Naive thymus-derived CD4-positive, alpha-beta T cell (primary cell): ENCODE measurements around the gene PFKP. TPM values are rescaled to one million over a fixed set of nuclear protein-coding genes. Genes with fewer than 3 reads are reported as not detected.
A peak's percentile ranks its signal among the peaks of the same experiment; 100 is the strongest.
"Not testable (repeated sequence)": the region's sequence is repeated elsewhere in the genome, so short reads cannot be mapped to it uniquely, and the experiment has no call there.

Experiments
- ATAC-seq: fragments of 150-1000 bp; cut with Tn5 transposase; 2 replicates; pipeline ENCODE4 v1.10.0; 2021; ENCODE audit warnings: mild to moderate bottlenecking, moderate library complexity
- CTCF ChIA-PET: fragments of 350-600 bp; sonication (Branson Sonifier 250); formaldehyde crosslinking; loops from one replicate; lab custom pipeline; 2021; ENCODE audit warnings: antibody characterized with exemption; lab: Charles Lee
- POLR2A ChIA-PET: fragments of 350-600 bp; sonication (Branson Sonifier 250); formaldehyde crosslinking; loops from one replicate; lab custom pipeline; 2021; ENCODE audit warnings: antibody characterized with exemption, inconsistent platforms; lab: Charles Lee
- DNase-seq, 9 donors: peaks; one replicate each; pipeline versions ENCODE4 v3.0.0 to v3.0.0-alpha.2; 2020 to 2022; ENCODE audit warnings: mixed read lengths in 1 of 9
- H3K27ac ChIP-seq: one replicate; pipeline ENCODE4 v1.7.0; 2013; ENCODE audit warnings: mild to moderate bottlenecking, low read depth, low read length, moderate library complexity
- H3K27me3 ChIP-seq, 2 donors: one replicate each; pipeline ENCODE4 v1.7.0; 2013; ENCODE audit warnings: low read length in 2 of 2, mild to moderate bottlenecking in 2 of 2, moderate library complexity in 2 of 2; ENCODE audit not compliant: control insufficient read depth in 2 of 2, insufficient read depth in 2 of 2
- H3K36me3 ChIP-seq, 3 experiments: 1 replicate in 2 of 3; 2 replicates in 1 of 3; pipeline ENCODE4 v1.7.0; 2013; ENCODE audit warnings: low read length in 3 of 3, mild to moderate bottlenecking in 3 of 3, moderate library complexity in 1 of 3; ENCODE audit not compliant: insufficient read depth in 3 of 3, control insufficient read depth in 2 of 3
- H3K4me1 ChIP-seq, 2 donors: one replicate each; pipeline ENCODE4 v1.7.0; 2013; ENCODE audit warnings: low read length in 2 of 2, mild to moderate bottlenecking in 2 of 2, moderate library complexity in 1 of 2; ENCODE audit not compliant: control insufficient read depth in 2 of 2, insufficient read depth in 2 of 2
- H3K4me3 ChIP-seq: 2 replicates; pipeline ENCODE4 v1.7.0; 2013; ENCODE audit warnings: mild to moderate bottlenecking, low read length
- H3K9me3 ChIP-seq, 3 experiments: 1 replicate in 2 of 3; 2 replicates in 1 of 3; pipeline ENCODE4 v1.7.0; 2013; ENCODE audit warnings: low read length in 3 of 3; ENCODE audit not compliant: control insufficient read depth in 2 of 3
- H3K27ac Mint-ChIP-seq, 9 donors: one replicate each; pipeline ENCODE4 v1.8.0; 2020 to 2022; ENCODE audit warnings: mixed read lengths in 9 of 9, mild to moderate bottlenecking in 8 of 9, moderate library complexity in 5 of 9, inconsistent platforms in 2 of 9
- H3K27me3 Mint-ChIP-seq, 5 donors: one replicate each; pipeline ENCODE4 v1.8.0; 2021 to 2022; ENCODE audit warnings: mixed read lengths in 5 of 5, mild to moderate bottlenecking in 1 of 5
- H3K36me3 Mint-ChIP-seq, 5 donors: one replicate each; pipeline ENCODE4 v1.8.0; 2020 to 2022; ENCODE audit warnings: mixed read lengths in 5 of 5, mild to moderate bottlenecking in 3 of 5, inconsistent platforms in 1 of 5
- H3K4me1 Mint-ChIP-seq, 7 donors: one replicate each; pipeline ENCODE4 v1.8.0; 2020 to 2022; ENCODE audit warnings: mixed read lengths in 7 of 7, mild to moderate bottlenecking in 3 of 7, inconsistent platforms in 1 of 7
- H3K4me3 Mint-ChIP-seq, 10 donors: one replicate each; pipeline ENCODE4 v1.8.0; 2020 to 2022; ENCODE audit warnings: mild to moderate bottlenecking in 10 of 10, mixed read lengths in 10 of 10, moderate library complexity in 6 of 10, inconsistent platforms in 2 of 10
- H3K9me3 Mint-ChIP-seq, 11 donors: one replicate each; pipeline ENCODE4 v1.8.0; 2020 to 2022; ENCODE audit warnings: mixed read lengths in 11 of 11, mild to moderate bottlenecking in 4 of 11, inconsistent platforms in 1 of 11, moderate library complexity in 1 of 11
- intact Hi-C, 2 donors: fragments of 100-400 bp; cut with micrococcal nuclease; formaldehyde crosslinking; loops; one replicate each; pipeline ENCODE4 v1.15.1; 2023
- polyA plus RNA-seq, 2 donors: library from polyadenylated mRNA; unstranded; fragments of 300-500 nt; fragmentation: Illumina TruSeq; gene quantifications; one replicate each; pipeline ENCODE4 v1.2.3, GENCODE V29; 2021
- total RNA-seq, 6 experiments: library from RNA in 5 of 6; stranded (reverse) in 5 of 6; gene quantifications; 1 replicate in 5 of 6; 2 replicates in 1 of 6; pipeline ENCODE4 v1.2.3 and lab custom pipeline; 2021 to 2026

The PFKP gene
- total and polyA plus RNA-seq, 7 experiments from 2014 or later, result 23.8 to 219 (median 44.9) TPM

GRCh38 chr10:3061323-3061898 lies 5.9 kb upstream of the PFKP start:
- H3K27ac Mint-ChIP-seq, H3K9me3 Mint-ChIP-seq, H3K36me3 Mint-ChIP-seq, H3K27me3 ChIP-seq, H3K4me3 Mint-ChIP-seq, intact Hi-C loops, POLR2A ChIA-PET, ATAC-seq, H3K4me1 Mint-ChIP-seq, H3K9me3 ChIP-seq, CTCF ChIA-PET, H3K4me1 ChIP-seq, DNase-seq, H3K36me3 ChIP-seq, H3K4me3 ChIP-seq, H3K27ac ChIP-seq: not testable (repeated sequence)
- H3K27me3 Mint-ChIP-seq, result peaks cover 0 to 31% (median 0%) of the 10 kb centered on the region in 5 donors

GRCh38 chr10:3062502-3063186 lies 4.7 kb upstream of the PFKP start:
- Mint-ChIP-seq H3K4me1 (peaks cover 0 to 3% (median 0%) of the 10 kb centered on the region in 7 donors), H3K27ac (no peak overlapping the region), H3K27me3 (peaks cover 0 to 23% (median 0%) of the 10 kb centered on the region in 5 donors), H3K9me3 (no peaks in the 10 kb centered on the region), H3K4me3 (no peak overlapping the region), H3K36me3 (no peaks in the 10 kb centered on the region)
- no peaks in the 10 kb centered on the region for H3K4me1 ChIP-seq
- no peaks in the 10 kb centered on the region for H3K9me3 ChIP-seq
- peaks cover 0 to 3% (median 0%) of the 10 kb centered on the region in 3 experiments for H3K36me3 ChIP-seq
- H3K4me3 ChIP-seq, result no peak overlapping the region
- H3K27me3 ChIP-seq, result no peaks in the 10 kb centered on the region
- intact Hi-C loops, result no loop called here
- DNase-seq (no peak), ATAC-seq (no peak)
- H3K27ac ChIP-seq, result no peak overlapping the region
- POLR2A ChIA-PET, result no interaction called here
- CTCF ChIA-PET, result no interaction called here

- ChIA-PET POLR2A (no interaction called here), CTCF (interaction anchor here (0.5 kb wide), 1 partner anchor 1040 kb away, joined by 3 read pairs; no protein-coding TSS in a partner anchor)
- Histone ChIP-seq H3K9me3 (no peaks in the 10 kb centered on the region), H3K4me1 (peaks cover 4% of the 10 kb centered on the region in 2 donors), H3K4me3 (no peak overlapping the region), H3K27ac (no peak overlapping the region), H3K27me3 (no peaks in the 10 kb centered on the region), H3K36me3 (peaks cover 0 to 14% (median 0%) of the 10 kb centered on the region in 3 experiments)
- no peak for DNase-seq
- intact Hi-C loops, result no loop called here
- Mint-ChIP-seq H3K4me3 (peak overlapping the region in 1 of 10 donors; percentile 9), H3K4me1 (peaks cover 3 to 9% (median 4%) of the 10 kb centered on the region in 7 donors), H3K27me3 (peaks cover 0 to 20% (median 0%) of the 10 kb centered on the region in 5 donors), H3K36me3 (peaks cover 0 to 7% (median 0%) of the 10 kb centered on the region in 5 donors), H3K27ac (no peak overlapping the region), H3K9me3 (no peaks in the 10 kb centered on the region)
- ATAC-seq, result no peak
These were observed 2.9 kb upstream of the PFKP start for GRCh38 chr10:3064423-3064822.

GRCh38 chr10:3065622-3066021 lies 1.7 kb upstream of the PFKP start:
- CTCF ChIA-PET, result no interaction called here
- ATAC-seq (no peak), DNase-seq (no peak)
- Histone ChIP-seq H3K36me3 (peaks cover 0 to 14% (median 0%) of the 10 kb centered on the region in 3 experiments), H3K27ac (no peak overlapping the region), H3K9me3 (no peaks in the 10 kb centered on the region), H3K4me1 (peaks cover 8% of the 10 kb centered on the region in 2 donors), H3K27me3 (no peaks in the 10 kb centered on the region), H3K4me3 (no peak overlapping the region)
- Mint-ChIP-seq H3K9me3 (no peaks in the 10 kb centered on the region), H3K4me1 (peaks cover 14 to 20% (median 15%) of the 10 kb centered on the region in 7 donors), H3K27ac (peak overlapping the region in 2 of 9 donors; percentile 4 to 70), H3K4me3 (peak overlapping the region; percentile 31 to 98 (median 76)), H3K36me3 (peaks cover 0 to 18% (median 0%) of the 10 kb centered on the region in 5 donors), H3K27me3 (peaks cover 0 to 16% (median 0%) of the 10 kb centered on the region in 5 donors)
- POLR2A ChIA-PET, result no interaction called here
- intact Hi-C loops, result no loop called here

- Histone ChIP-seq H3K4me1 (peaks cover 8% of the 10 kb centered on the region in 2 donors), H3K4me3 (peak overlapping the region; percentile 33), H3K27me3 (no peaks in the 10 kb centered on the region), H3K9me3 (no peaks in the 10 kb centered on the region), H3K36me3 (peaks cover 0 to 14% (median 0%) of the 10 kb centered on the region in 3 experiments), H3K27ac (no peak overlapping the region)
- POLR2A ChIA-PET, result no interaction called here
- peaks cover 18 to 24% (median 19%) of the 10 kb centered on the region in 7 donors for H3K4me1 Mint-ChIP-seq
- no peaks in the 10 kb centered on the region for H3K9me3 Mint-ChIP-seq
- H3K36me3 Mint-ChIP-seq, result peaks cover 0 to 25% (median 4%) of the 10 kb centered on the region in 5 donors
- H3K4me3 Mint-ChIP-seq, result peak overlapping the region; percentile 71 to 98 (median 83)
- intact Hi-C loops, result no loop called here
- CTCF ChIA-PET, result no interaction called here
- H3K27me3 Mint-ChIP-seq, result peaks cover 0 to 16% (median 0%) of the 10 kb centered on the region in 5 donors
- DNase-seq (no peak), ATAC-seq (no peak)
- no peak overlapping the region for H3K27ac Mint-ChIP-seq
These were observed 831 bp upstream of the PFKP start for GRCh38 chr10:3066317-3067117.

- peak in 3 of 9 donors; percentile 15 to 50 (median 18) for DNase-seq
- Mint-ChIP-seq H3K9me3 (no peaks in the 10 kb centered on the region), H3K4me3 (peak overlapping the region; percentile 80 to 98 (median 89)), H3K4me1 (peaks cover 23 to 36% (median 31%) of the 10 kb centered on the region in 7 donors), H3K27me3 (peaks cover 0 to 16% (median 0%) of the 10 kb centered on the region in 5 donors), H3K27ac (peak overlapping the region; percentile 21 to 90 (median 48)), H3K36me3 (peaks cover 0 to 28% (median 4%) of the 10 kb centered on the region in 5 donors)
- intact Hi-C loops, result loop anchor here (1.0 to 2.0 kb wide), 3 partner anchors 27 to 105 kb away; partner anchors contain the start of gene PITRM1 (in 1 of the 2)
- Histone ChIP-seq H3K27me3 (no peaks in the 10 kb centered on the region), H3K27ac (peak overlapping the region; percentile 70), H3K9me3 (no peaks in the 10 kb centered on the region), H3K36me3 (peaks cover 0 to 14% (median 0%) of the 10 kb centered on the region in 3 experiments), H3K4me1 (peaks cover 8% of the 10 kb centered on the region in 2 donors), H3K4me3 (peak overlapping the region; percentile 87)
- CTCF ChIA-PET, result no interaction called here
- POLR2A ChIA-PET, result no interaction called here
- ATAC-seq, result peak; percentile 7
These were observed 471 bp downstream of the PFKP start for GRCh38 chr10:3067859-3068179.
